ENCODE results near the gene RNF112.
A peak's percentile ranks its signal among the peaks of the same experiment; 100 is the strongest.

RNF112 gene

GRCh38 chr17:19374136-19374535 is 36.9 kb upstream of the RNF112 start:
- DNase-seq = no peak

DNA sequence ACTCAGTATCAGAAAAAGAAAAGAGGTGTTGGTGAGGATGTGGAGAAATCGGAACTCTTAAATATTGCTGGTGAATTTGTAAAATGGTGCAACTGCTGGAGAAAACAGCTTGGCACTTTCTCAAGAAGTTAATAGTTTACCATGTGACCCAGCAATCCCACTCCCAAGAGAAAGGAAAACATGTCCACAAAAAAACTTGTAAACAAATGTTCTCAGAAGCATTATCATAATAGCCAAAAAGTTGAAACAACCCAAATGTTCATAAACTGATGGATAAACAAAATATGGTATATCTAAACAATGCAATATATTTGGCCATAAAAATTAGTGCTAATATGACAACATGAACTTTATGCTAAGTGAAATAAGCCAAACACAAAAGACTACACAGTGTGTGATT is 35.3 kb upstream of the RNF112 start:
- DNase-seq = no peak

GRCh38 chr17:19376811-19377210 is 34.2 kb upstream of the RNF112 start:
- DNase-seq = no peak

GRCh38 chr17:19377602-19378415 is 33.2 kb upstream of the RNF112 start:
- DNase-seq = peak; percentile 99

GRCh38 chr17:19378416-19379360 is 32.3 kb upstream of the RNF112 start, which contains the start of gene MAPK7:
TSS of gene MAPK7 (plus strand) at chr17:19378498. CDS start at chr17:19378901, 403 bp downstream.
- DNase-seq = peak in 3 of 4 experiments; percentile 51 to 59 (median 56)

- no peak for DNase-seq
Measured at GRCh38 chr17:19379361-19380065, 31.5 kb upstream of the RNF112 start.

GRCh38 chr17:19380481-19381301 is 30.3 kb upstream of the RNF112 start:
- DNase-seq = no peak

DNA sequence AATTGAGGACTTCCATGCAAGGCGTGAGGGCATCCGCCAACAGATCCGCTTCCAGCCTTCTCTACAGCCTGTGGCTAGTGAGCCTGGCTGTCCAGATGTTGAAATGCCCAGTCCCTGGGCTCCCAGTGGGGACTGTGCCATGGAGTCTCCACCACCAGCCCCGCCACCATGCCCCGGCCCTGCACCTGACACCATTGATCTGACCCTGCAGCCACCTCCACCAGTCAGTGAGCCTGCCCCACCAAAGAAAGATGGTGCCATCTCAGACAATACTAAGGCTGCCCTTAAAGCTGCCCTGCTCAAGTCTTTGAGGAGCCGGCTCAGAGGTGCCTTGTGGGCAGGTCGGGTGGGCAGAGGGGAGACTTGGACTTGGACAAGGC is 29.7 kb upstream of the RNF112 start:
- DNase-seq = no peak

- no peak for DNase-seq
Measured at GRCh38 chr17:19381741-19382444, 29.1 kb upstream of the RNF112 start.

- no peak for DNase-seq
Measured at GRCh38 chr17:19382531-19383444, 28.2 kb upstream of the RNF112 start.

- no peak for DNase-seq
Measured at GRCh38 chr17:19383681-19384470, 27.2 kb upstream of the RNF112 start.

DNA sequence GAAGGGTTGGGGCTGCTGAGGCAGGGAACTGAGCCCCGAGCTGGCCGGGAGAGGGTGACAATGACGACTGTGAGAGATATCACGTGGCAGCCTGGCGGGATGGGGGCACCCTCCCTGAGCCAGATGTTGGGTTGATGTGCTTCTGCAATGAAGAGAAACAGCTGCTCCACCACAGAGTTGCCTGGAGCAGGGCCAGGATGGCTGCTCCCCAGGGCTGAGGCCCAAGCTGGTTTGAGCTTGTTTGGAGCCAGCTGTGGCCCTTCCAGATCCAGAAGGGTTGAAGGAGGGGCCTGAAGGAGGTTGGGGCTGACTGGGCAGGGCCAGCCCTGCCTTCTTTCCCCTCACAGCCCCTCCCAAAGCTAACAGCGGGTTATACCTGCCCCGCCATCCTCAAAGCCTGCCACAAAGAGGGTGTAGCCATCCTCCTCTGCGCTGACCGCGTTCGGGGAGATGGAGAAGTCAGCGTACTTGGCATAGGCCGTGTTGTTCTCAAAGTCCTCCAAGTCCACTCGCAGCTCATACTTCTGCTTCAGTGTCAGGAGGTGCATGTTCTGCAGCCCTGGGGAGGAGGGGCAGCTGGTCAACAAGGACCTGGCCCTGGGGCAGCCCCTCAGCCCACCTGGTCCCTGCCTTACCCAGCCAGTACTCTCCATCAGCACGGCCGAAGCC is 26.2 kb upstream of the RNF112 start:
- DNase-seq = peak in 3 of 4 experiments; percentile 37 to 59 (median 51)

GRCh38 chr17:19385521-19385983 is 25.5 kb upstream of the RNF112 start:
- DNase-seq = no peak

DNA sequence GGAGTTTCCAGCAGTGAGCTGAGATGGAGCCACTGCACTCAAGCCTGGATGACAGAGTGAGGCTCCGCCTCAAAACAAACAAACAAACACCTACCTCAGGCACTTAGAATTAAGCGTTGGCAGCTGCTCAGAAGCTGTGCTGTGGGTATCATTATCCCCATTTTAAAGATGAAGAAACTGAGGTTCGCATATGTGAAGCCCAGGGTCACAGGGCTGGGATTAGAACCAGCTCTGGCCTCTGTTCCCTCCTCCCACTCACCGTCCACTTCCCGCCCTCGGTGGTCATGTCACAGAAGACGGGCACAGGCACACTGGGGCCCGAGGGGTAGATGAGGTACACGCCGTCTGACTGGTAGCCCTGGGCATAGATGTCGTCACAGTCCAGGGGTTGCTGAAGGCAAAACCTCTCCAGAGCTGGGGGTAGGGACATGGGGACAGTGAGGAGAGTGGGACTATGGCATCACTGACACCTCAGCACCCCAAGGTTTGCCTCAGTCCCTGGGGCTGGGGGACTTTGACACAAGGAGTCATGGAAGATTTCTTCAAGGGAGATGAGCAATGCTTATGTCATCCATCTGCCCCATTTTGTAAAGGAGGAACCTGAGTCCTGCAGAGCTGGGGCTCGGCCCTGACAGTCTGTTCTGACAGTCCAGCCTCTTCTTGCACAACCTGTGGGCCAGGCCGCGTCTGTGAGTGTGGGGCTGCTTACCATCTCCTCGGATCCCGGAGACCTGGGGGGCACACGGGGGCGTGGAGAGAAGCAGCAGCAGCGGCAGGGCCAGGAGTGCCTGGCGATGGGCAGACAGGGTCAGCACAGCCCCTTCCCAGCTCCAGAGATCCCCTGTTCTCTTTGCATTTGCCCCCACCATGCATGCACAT is 24.7 kb upstream of the RNF112 start:
- peak; percentile 91 to 98 (median 93) for DNase-seq

DNA sequence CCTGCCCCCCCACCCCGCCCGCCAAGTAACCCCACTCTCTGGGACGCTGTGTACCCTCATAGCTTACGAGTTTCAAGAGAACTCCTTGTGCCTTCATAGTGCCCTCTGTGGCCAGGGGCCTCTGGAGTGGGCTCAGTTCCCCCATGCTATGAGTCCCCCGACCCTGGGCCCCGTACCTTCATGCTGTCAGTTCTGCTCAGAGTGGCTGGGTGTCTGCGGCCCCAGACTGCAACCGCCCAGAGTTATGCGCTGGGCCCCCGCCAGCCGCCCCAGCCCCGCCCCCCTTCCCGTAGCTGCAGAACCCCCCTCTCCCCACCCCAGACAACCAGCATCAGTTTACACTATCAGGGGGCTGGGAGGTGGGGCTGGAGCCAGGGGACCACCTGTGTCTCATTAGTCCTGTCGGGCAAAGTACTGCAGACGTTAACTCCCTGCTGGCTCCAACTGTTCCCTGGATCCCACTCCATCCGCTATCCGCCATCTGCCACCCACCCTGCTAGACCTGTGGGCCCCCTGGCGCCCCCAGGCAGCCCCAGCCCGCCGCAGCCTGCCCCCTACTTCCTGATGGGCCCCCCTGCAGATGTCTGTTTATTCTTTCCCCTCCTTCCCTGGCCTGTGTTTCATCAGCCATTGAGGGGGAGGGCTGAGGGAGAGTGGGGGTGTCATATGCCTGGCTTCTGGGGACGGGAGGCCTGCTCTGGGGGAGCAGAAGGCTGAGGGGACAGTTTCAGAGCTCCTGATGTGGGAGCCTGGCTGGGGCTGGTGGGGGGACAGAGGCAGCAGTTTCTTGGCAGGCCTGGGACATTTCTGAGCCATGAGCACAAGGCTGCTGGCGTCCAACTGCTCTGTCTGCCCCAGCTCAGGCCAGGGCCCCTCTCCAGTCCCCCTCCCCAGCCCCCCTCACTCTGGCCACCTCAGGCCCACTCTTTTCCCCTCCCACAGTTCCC is 23.8 kb upstream of the RNF112 start, which contains the start of gene MFAP4:
TSS of gene MFAP4 (minus strand) at position 217 of the 947 bp plus-strand sequence. CDS start at position 182, 35 bp downstream.
- peak in 3 of 4 experiments; percentile 31 to 37 (median 37) for DNase-seq

Measured in suppressor macrophage (primary cell).